OCI-LY3 (cell line): ENCODE data around the gene MYD88.

Experiments used
- H2AFZ ChIP-seq: fragments of 200-600, 300-600 bp; shearing (Covaris generic); 2 replicates; pipeline ENCODE4 v1.6.0; 2014; ENCODE audit warnings: antibody characterized with exemption, low read depth, low read length
- H3K27ac ChIP-seq: fragments of 200-600, 300-600 bp; sonication (generic); 2 replicates; pipeline ENCODE4 v1.5.1; 2014; ENCODE audit warnings: mild to moderate bottlenecking, low read length, moderate library complexity, mixed read lengths
- H3K27me3 ChIP-seq: fragments of 200-600, 300-600 bp; sonication (generic); 2 replicates; pipeline ENCODE4 v1.6.1; 2014; ENCODE audit warnings: low read depth, low read length, mixed read lengths
- H3K36me3 ChIP-seq: fragments of 200-600, 300-600 bp; sonication (generic); replicated peaks from 2 replicates; pipeline ENCODE3; 2014; ENCODE audit warnings: low read depth, low read length, mixed read lengths
- H3K4me1 ChIP-seq: fragments of 300-600, 200-600 bp; sonication (generic); 2 replicates; pipeline ENCODE4 v1.6.1; 2014; ENCODE audit warnings: low read length, mixed read lengths
- H3K4me2 ChIP-seq: fragments of 200-600, 300-600 bp; sonication (generic); 2 replicates; pipeline ENCODE4 v1.6.1; 2014; ENCODE audit warnings: low read length, mixed read lengths
- H3K4me3 ChIP-seq: fragments of 300-600, 200-600 bp; sonication (generic); 2 replicates; pipeline ENCODE4 v1.5.1; 2014; ENCODE audit warnings: antibody characterized with exemption, mild to moderate bottlenecking, low read length, moderate library complexity
- H3K79me2 ChIP-seq: fragments of 300-600, 200-600 bp; shearing (Covaris generic); 2 replicates; pipeline ENCODE4 v1.6.1; 2014; ENCODE audit warnings: mild to moderate bottlenecking, low read length, mixed read lengths
- H3K9ac ChIP-seq: fragments of 300-600, 200-600 bp; shearing (Covaris generic); 2 replicates; pipeline ENCODE4 v1.6.0; 2014; ENCODE audit warnings: mild to moderate bottlenecking, low read length, moderate library complexity
- H3K9me3 ChIP-seq: fragments of 200-600, 300-600 bp; shearing (Covaris generic); 2 replicates; pipeline ENCODE4 v1.6.1; 2014; ENCODE audit warnings: low read length, mixed read lengths; ENCODE audit not compliant: insufficient read depth
- H4K20me1 ChIP-seq: fragments of 200-600, 300-600 bp; sonication (generic); 2 replicates; pipeline ENCODE4 v1.6.1; 2016; ENCODE audit warnings: low read length, mixed read lengths; ENCODE audit not compliant: insufficient read depth
- EZH2phosphoT487 ChIP-seq: fragments of 200-600 bp; shearing (Covaris generic); IDR thresholded peaks from 2 replicates; pipeline ENCODE4 v1.6.1; 2018; ENCODE audit warnings: antibody characterized with exemption, mixed run types, low read depth
- TF ChIP-seq, protein P1 (sequence below): fragments of 200-600, 300-600 bp; sonication (generic); IDR thresholded peaks from 2 replicates; pipeline ENCODE4 v1.5.1; 2014; ENCODE audit warnings: antibody characterized with exemption, low read length, low read depth

MYD88 gene

DNA sequence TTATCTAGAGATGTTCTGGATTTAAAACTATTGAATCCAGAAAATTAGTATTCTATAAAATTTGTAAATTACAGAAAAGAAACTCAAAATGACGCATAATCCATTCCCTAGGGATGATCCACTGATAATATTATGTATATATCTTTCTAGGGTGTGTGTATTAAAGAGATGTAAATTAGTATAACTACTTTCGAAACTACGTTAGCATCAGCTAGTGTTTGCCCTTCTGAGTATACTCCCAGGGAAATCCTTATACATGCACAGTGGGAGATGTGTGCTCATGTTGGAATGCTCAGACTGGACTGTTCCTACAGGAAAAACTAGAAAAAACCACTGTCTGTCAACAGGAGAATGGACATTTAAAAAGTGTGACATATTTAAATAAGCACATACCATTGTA lies 38.0 kb upstream of the MYD88 start:
- TF ChIP-seq, protein P1, sequence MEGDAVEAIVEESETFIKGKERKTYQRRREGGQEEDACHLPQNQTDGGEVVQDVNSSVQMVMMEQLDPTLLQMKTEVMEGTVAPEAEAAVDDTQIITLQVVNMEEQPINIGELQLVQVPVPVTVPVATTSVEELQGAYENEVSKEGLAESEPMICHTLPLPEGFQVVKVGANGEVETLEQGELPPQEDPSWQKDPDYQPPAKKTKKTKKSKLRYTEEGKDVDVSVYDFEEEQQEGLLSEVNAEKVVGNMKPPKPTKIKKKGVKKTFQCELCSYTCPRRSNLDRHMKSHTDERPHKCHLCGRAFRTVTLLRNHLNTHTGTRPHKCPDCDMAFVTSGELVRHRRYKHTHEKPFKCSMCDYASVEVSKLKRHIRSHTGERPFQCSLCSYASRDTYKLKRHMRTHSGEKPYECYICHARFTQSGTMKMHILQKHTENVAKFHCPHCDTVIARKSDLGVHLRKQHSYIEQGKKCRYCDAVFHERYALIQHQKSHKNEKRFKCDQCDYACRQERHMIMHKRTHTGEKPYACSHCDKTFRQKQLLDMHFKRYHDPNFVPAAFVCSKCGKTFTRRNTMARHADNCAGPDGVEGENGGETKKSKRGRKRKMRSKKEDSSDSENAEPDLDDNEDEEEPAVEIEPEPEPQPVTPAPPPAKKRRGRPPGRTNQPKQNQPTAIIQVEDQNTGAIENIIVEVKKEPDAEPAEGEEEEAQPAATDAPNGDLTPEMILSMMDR = no peak
- no peak for TF ChIP-seq EZH2phosphoT487
- peaks cover 8% of the 10 kb centered on the region for H3K4me1 ChIP-seq
- H3K27ac ChIP-seq = no peak overlapping the region
- H3K9me3 ChIP-seq = 0 out of 2 replicates have a peak, but pooled peaks cover 3% of the 10 kb centered on the region
- H3K9ac ChIP-seq = no peak overlapping the region
- H3K79me2 ChIP-seq = no peaks in the 10 kb centered on the region
- no peaks in the 10 kb centered on the region for H3K36me3 ChIP-seq
- peaks cover 15% of the 10 kb centered on the region; the same call in 1 of the 2 replicates for H3K27me3 ChIP-seq
- H3K4me3 ChIP-seq = no peak overlapping the region
- H4K20me1 ChIP-seq = no peaks in the 10 kb centered on the region
- no peak overlapping the region for H2AFZ ChIP-seq
- no peak overlapping the region for H3K4me2 ChIP-seq

DNA sequence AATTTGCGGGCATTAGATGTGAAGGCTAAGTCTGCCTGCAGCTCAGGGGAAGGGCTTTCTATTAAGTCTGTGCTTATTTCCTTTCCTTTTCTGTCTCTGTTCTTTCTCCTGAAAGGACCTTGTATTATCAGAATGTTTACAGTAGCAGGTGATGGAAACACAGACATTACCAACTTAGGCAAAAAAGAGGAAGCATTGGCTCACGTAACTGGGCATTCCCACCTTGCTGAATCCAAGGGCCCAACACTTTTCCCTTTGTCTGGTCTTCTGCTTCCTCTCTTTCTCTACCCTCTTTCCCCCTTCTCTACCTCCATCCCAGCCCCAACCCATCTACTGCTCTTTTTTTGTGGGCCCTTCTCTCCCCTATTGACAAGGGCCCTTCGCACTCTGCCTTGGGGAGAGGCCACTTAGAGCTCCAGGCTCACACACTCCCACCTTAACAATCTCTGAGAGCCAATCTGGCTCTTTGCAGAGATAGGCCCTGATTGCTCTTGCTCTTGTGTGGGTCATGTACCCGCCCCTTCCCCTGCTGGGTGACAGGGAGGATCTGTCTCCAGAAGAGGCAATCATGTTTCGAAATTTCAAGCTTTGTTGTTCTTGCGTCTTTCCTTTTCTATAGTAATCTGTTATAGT lies 36.5 kb upstream of the MYD88 start:
- Histone ChIP-seq H3K36me3 (no peaks in the 10 kb centered on the region), H3K27me3 (peaks cover 15% of the 10 kb centered on the region; the same call in 1 of the 2 replicates), H3K4me3 (no peak overlapping the region), H3K4me2 (no peak overlapping the region), H3K79me2 (no peaks in the 10 kb centered on the region), H3K9ac (no peak overlapping the region), H3K27ac (no peak overlapping the region), H2AFZ (no peak overlapping the region), H3K9me3 (0 out of 2 replicates have a peak, but pooled peaks cover 3% of the 10 kb centered on the region), H3K4me1 (peaks cover 8% of the 10 kb centered on the region), H4K20me1 (no peaks in the 10 kb centered on the region)
- TF ChIP-seq EZH2phosphoT487 = no peak
- TF ChIP-seq, protein P1 = no peak

GRCh38 chr3:38102444-38102814 lies 36.0 kb upstream of the MYD88 start:
- 0 out of 2 replicates have a peak, but pooled peaks cover 3% of the 10 kb centered on the region for H3K9me3 ChIP-seq
- H2AFZ ChIP-seq = no peak overlapping the region
- TF ChIP-seq EZH2phosphoT487 = no peak
- TF ChIP-seq, protein P1 = no peak
- no peak overlapping the region for H3K4me2 ChIP-seq
- peaks cover 8% of the 10 kb centered on the region for H3K4me1 ChIP-seq
- no peak overlapping the region for H3K4me3 ChIP-seq
- no peaks in the 10 kb centered on the region for H4K20me1 ChIP-seq
- H3K79me2 ChIP-seq = no peaks in the 10 kb centered on the region
- H3K36me3 ChIP-seq = no peaks in the 10 kb centered on the region
- H3K27me3 ChIP-seq = peaks cover 15% of the 10 kb centered on the region; the same call in 1 of the 2 replicates
- no peak overlapping the region for H3K9ac ChIP-seq
- no peak overlapping the region for H3K27ac ChIP-seq

- TF ChIP-seq, protein P1 = no peak
- TF ChIP-seq EZH2phosphoT487 = no peak
- H3K4me1 ChIP-seq = peaks cover 8% of the 10 kb centered on the region
- H3K79me2 ChIP-seq = no peaks in the 10 kb centered on the region
- H3K27me3 ChIP-seq = 0 out of 2 replicates have a peak, but pooled peaks cover 3% of the 10 kb centered on the region
- no peak overlapping the region for H2AFZ ChIP-seq
- no peak overlapping the region for H3K27ac ChIP-seq
- no peaks in the 10 kb centered on the region for H3K36me3 ChIP-seq
- H3K9ac ChIP-seq = no peak overlapping the region
- 0 out of 2 replicates have a peak, but pooled peaks cover 3% of the 10 kb centered on the region for H3K9me3 ChIP-seq
- no peak overlapping the region for H3K4me2 ChIP-seq
- H4K20me1 ChIP-seq = no peaks in the 10 kb centered on the region
- H3K4me3 ChIP-seq = no peak overlapping the region
These were observed 32.9 kb upstream of the MYD88 start for GRCh38 chr3:38105525-38105924.
